ENCODE results near the gene GCLM. TPM values are rescaled to one million over a fixed set of nuclear protein-coding genes. Genes with fewer than 3 reads are reported as not detected.
"Not testable (repeated sequence)": the region's sequence is repeated elsewhere in the genome, so short reads cannot be mapped to it uniquely, and the experiment has no call there.

Gene GCLM
- total RNA-seq, 1 experiment from 2014 or later, result 28.9 TPM

DNA sequence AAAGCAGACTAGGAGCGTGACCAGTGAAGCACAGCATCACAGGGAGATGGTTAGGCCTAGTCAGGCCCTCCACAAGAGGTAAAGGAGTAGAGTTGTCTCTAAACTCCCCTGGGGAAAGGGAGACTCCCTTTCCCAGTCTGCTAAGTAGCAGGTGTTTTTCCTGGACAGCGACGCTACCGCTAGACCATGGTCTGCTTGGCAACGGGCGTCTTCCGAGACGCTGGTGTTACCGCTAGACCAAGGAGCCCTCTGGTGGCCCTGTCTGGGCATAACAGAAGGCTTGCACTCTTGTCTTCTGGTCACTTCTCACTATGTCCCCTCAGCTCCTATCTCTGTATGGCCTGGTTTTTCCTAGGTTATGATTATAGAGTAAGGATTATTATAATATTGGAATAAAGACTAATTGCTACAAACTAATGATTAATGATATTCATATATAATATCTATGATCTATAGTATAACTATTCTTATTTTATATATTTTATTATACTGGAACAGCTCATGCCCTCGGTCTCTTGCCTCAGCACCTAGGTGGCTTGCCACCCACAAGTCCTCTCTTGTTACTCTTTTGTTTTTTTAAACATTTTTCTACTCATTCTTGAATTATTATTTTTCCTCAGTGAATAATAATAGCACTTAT is 58.4 kb downstream of the GCLM start:
- H4K20me1 ChIP-seq (ENCODE audit: insufficient read depth); H3K4me2 ChIP-seq (ENCODE audit: low read length); intact Hi-C loops (cut with micrococcal nuclease); POLR2A ChIA-PET; H3K9ac ChIP-seq (ENCODE audit: low read length); H3K27me3 ChIP-seq (ENCODE audit: insufficient read depth, low read length); H3K36me3 ChIP-seq (ENCODE audit: control insufficient read depth in 1 of 2, insufficient read depth in 2 of 2, low read length in 2 of 2); H3K9me3 ChIP-seq (ENCODE audit: control insufficient read depth in 1 of 2, insufficient read depth in 1 of 2, low read depth in 1 of 2, low read length in 2 of 2); H3K9me2 ChIP-seq (ENCODE audit: insufficient read depth); H3K27ac ChIP-seq (ENCODE audit: low read depth, low read length); BruUV-seq (replicated peaks); H3K79me2 ChIP-seq (ENCODE audit: insufficient read depth, low read length); H3K4me3 ChIP-seq (replicated peaks in 1 of 2; ENCODE audit: low read depth in 1 of 2, low read length in 2 of 2); ATAC-seq; H2AFZ ChIP-seq (ENCODE audit: low read depth, low read length, poor library complexity, severe bottlenecking): not testable (repeated sequence)
- DNase-seq (ENCODE audit: low read depth, low spot score), result peak; percentile 58
- ChIA-PET RAD21 (ENCODE audit: low non-redundant PET in 1 of 2, low total read pairs in 2 of 2, uncharacterized antibody in 2 of 2, unreplicated experiment in 2 of 2) (interaction anchor here in 1 of 2 experiments (1.1 kb wide), 1 partner anchor 221 kb away, joined by 4 read pairs; no protein-coding TSS in a partner anchor), CTCF (interaction anchor here (1.4 to 1.6 kb wide), 2 partner anchors 221 to 546 kb away, joined by 3 to 5 read pairs; no protein-coding TSS in a partner anchor)
- peaks cover 4 to 14% of the 10 kb centered on the region in 2 experiments; a peak in 3 of 4 replicates for H3K4me1 ChIP-seq (ENCODE audit: control insufficient read depth in 1 of 2, insufficient read depth in 2 of 2, low read length in 2 of 2)
- peak; percentile 66 for TF ChIP-seq RAD21 (IDR thresholded peaks at IDR 0.05; ENCODE audit: low read depth)
- peak; percentile 36 to 57 (median 45); a peak in 5 of 6 replicates for TF ChIP-seq CTCF (IDR thresholded peaks at IDR 0.05 in 2 of 3, conservative IDR thresholded peaks at IDR 0.05 in 1 of 3; ENCODE audit: borderline replicate concordance in 1 of 3, insufficient read depth in 1 of 3, low read depth in 2 of 3, low read length in 2 of 3)
- TF ChIP-seq CBX3 (IDR thresholded peaks at IDR 0.05; ENCODE audit: low read depth), result peak; percentile 90

DNA sequence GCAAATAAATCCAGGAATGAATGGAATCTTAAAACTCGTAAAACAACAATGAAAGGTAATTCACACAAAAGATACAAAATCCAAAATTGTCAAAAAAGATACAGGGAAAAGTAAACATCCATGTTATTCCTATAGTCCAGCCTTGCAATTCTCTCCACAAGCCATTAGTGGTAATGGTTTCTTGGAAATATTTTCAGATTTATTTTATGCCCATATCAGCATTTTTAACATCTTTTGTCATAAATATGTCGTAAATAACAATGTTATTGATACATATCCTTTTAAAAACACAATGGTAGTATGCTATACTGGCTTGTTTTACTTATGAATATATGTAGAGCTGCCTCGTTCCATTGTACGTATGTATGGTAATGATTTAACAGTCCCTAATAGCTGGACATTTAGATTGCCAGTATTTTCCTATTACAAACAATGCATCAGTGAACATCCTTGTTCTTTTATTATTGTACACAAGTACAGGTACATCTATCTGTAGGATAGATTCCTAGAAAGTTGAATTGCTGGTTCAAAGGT is 60.8 kb downstream of the GCLM start:
- Histone ChIP-seq H3K4me1 (ENCODE audit: control insufficient read depth in 1 of 2, insufficient read depth in 2 of 2, low read length in 2 of 2) (peaks cover 7 to 33% of the 10 kb centered on the region in 2 experiments; a peak in 3 of 4 replicates), H3K9me2 (ENCODE audit: insufficient read depth) (no peaks in the 10 kb centered on the region), H3K36me3 (ENCODE audit: control insufficient read depth in 1 of 2, insufficient read depth in 2 of 2, low read length in 2 of 2) (no peaks in the 10 kb centered on the region), H4K20me1 (ENCODE audit: insufficient read depth) (no peaks in the 10 kb centered on the region), H3K27me3 (ENCODE audit: insufficient read depth, low read length) (no peaks in the 10 kb centered on the region), H3K79me2 (ENCODE audit: insufficient read depth, low read length) (no peaks in the 10 kb centered on the region), H3K4me2 (ENCODE audit: low read length) (peak overlapping the region; percentile 97), H3K9me3 (ENCODE audit: control insufficient read depth in 1 of 2, insufficient read depth in 1 of 2, low read depth in 1 of 2, low read length in 2 of 2) (no peaks in the 10 kb centered on the region), H2AFZ (ENCODE audit: low read depth, low read length, poor library complexity, severe bottlenecking) (peak overlapping the region; percentile 79), H3K27ac (ENCODE audit: low read depth, low read length) (peak overlapping the region; percentile 69), H3K9ac (ENCODE audit: low read length) (peak overlapping the region; percentile 78), H3K4me3 (replicated peaks in 1 of 2; ENCODE audit: low read depth in 1 of 2, low read length in 2 of 2) (peak overlapping the region; percentile 59 to 79)
- RAD21 ChIA-PET (ENCODE audit: low non-redundant PET in 1 of 2, low total read pairs in 2 of 2, uncharacterized antibody in 2 of 2, unreplicated experiment in 2 of 2), result no interaction called here
- DNase-seq (ENCODE audit: low read depth, low spot score), result no peak
- CTCF ChIA-PET, result interaction anchor here (0.7 to 1.0 kb wide), 2 partner anchors 34 to 219 kb away, joined by 3 to 5 read pairs; no protein-coding TSS in a partner anchor
- POLR2A ChIA-PET, result no interaction called here
- intact Hi-C loops (cut with micrococcal nuclease), result no loop called here
- no peak for ATAC-seq
- no TSS peak for BruUV-seq (replicated peaks)
- TF ChIP-seq SRF (IDR thresholded peaks at IDR 0.05; ENCODE audit: low read depth), result 0 out of 2 replicates have a peak, but pooled peaks have one; percentile 8
- no peak for TF ChIP-seq ELF1 (IDR thresholded peaks at IDR 0.05; ENCODE audit: borderline replicate concordance, low read depth)
- TF ChIP-seq, protein P1, sequence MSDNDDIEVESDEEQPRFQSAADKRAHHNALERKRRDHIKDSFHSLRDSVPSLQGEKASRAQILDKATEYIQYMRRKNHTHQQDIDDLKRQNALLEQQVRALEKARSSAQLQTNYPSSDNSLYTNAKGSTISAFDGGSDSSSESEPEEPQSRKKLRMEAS (IDR thresholded peaks at IDR 0.05), result no peak
- TF ChIP-seq SIN3A (IDR thresholded peaks at IDR 0.05; ENCODE audit: low read depth), result peak; percentile 20; the same call in 1 of the 2 replicates

Measured in HCT116 (cell line).